Keratinocyte (primary cell): Measurements from ENCODE around the gene DENND6B. TPM values are rescaled to one million over a fixed set of nuclear protein-coding genes. Genes with fewer than 3 reads are reported as not detected.

Experiments
- DNase-seq: peaks from one replicate; pipeline ENCODE4 v3.0.0-alpha.2; 2011; ENCODE audit warnings: low read depth, missing footprints, low spot score
- FAIRE-seq: peaks from 2 replicates; lab custom pipeline; 2011; peaks lifted over from hg19 to GRCh38; lab: Jason Lieb, UNC
- H2AFZ ChIP-seq: 2 replicates; pipeline ENCODE4 v1.6.0; 2012; ENCODE audit warnings: low read length, control low read depth, inconsistent platforms; ENCODE audit not compliant: control insufficient read depth
- H3K27ac ChIP-seq: 2 replicates; pipeline ENCODE4 v1.5.1; 2011; ENCODE audit warnings: low read length; ENCODE audit not compliant: control insufficient read depth, insufficient read depth
- H3K27me3 ChIP-seq: 3 replicates; pipeline ENCODE4 v1.6.0; 2011; ENCODE audit warnings: low read length; ENCODE audit not compliant: control insufficient read depth, insufficient read depth; ENCODE audit errors: extremely low read depth
- H3K36me3 ChIP-seq, 2 experiments: 2 replicates in 1 of 2; 3 replicates in 1 of 2; pipeline ENCODE4 v1.5.1; 2011; ENCODE audit warnings: low read length in 2 of 2, mild to moderate bottlenecking in 1 of 2; ENCODE audit not compliant: control insufficient read depth in 2 of 2, insufficient read depth in 2 of 2; ENCODE audit errors: extremely low read depth in 1 of 2
- H3K4me1 ChIP-seq: 3 replicates; pipeline ENCODE4 v1.5.1; 2011; ENCODE audit warnings: low read length; ENCODE audit not compliant: control insufficient read depth, insufficient read depth; ENCODE audit errors: extremely low read depth
- H3K4me2 ChIP-seq: 3 replicates; pipeline ENCODE4 v1.6.0; 2011; ENCODE audit warnings: low read depth, low read length; ENCODE audit not compliant: control insufficient read depth, insufficient read depth; ENCODE audit errors: extremely low read depth
- H3K4me3 ChIP-seq, 3 experiments: fragments of 200-600 bp in 1 of 3; sonication (generic) in 1 of 3; 2 replicates in 2 of 3; 3 replicates in 1 of 3; pipeline ENCODE4 v1.5.1; 2011 to 2016; ENCODE audit warnings: low read length in 3 of 3, mild to moderate bottlenecking in 3 of 3, control low read depth in 2 of 3, inconsistent platforms in 1 of 3, low read depth in 1 of 3, mixed read lengths in 1 of 3, mixed run types in 1 of 3, moderate library complexity in 1 of 3; ENCODE audit not compliant: control insufficient read depth in 2 of 3, insufficient read depth in 2 of 3; ENCODE audit errors: extremely low read depth in 1 of 3
- H3K79me2 ChIP-seq: 2 replicates; pipeline ENCODE4 v1.6.0; 2012; ENCODE audit warnings: low read length; ENCODE audit not compliant: control insufficient read depth, insufficient read depth
- H3K9ac ChIP-seq: 3 replicates; pipeline ENCODE4 v1.6.0; 2011; ENCODE audit warnings: low read length; ENCODE audit not compliant: control insufficient read depth, insufficient read depth; ENCODE audit errors: extremely low read depth
- H3K9me1 ChIP-seq: 3 replicates; pipeline ENCODE4 v1.6.0; 2011; ENCODE audit warnings: low read length; ENCODE audit not compliant: control insufficient read depth, insufficient read depth; ENCODE audit errors: extremely low read depth
- H3K9me3 ChIP-seq: 2 replicates; pipeline ENCODE4 v1.5.1; 2012; ENCODE audit warnings: low read depth, low read length; ENCODE audit not compliant: control insufficient read depth
- H4K20me1 ChIP-seq: 3 replicates; pipeline ENCODE4 v1.6.0; 2011; ENCODE audit warnings: low read length; ENCODE audit not compliant: control insufficient read depth, insufficient read depth; ENCODE audit errors: extremely low read depth
- CTCF ChIP-seq, 3 experiments: IDR thresholded peaks in 1 of 3; conservative IDR thresholded peaks in 1 of 3; optimal IDR thresholded peaks in 1 of 3; 2 replicates in 2 of 3; 3 replicates in 1 of 3; pipeline versions ENCODE3 to v1.5.1; 2011; ENCODE audit warnings: low read length in 3 of 3, mild to moderate bottlenecking in 3 of 3, moderate library complexity in 2 of 3, control low read depth in 1 of 3, inconsistent platforms in 1 of 3; ENCODE audit not compliant: insufficient read depth in 2 of 3; ENCODE audit errors: extremely low read depth in 1 of 3
- EZH2 ChIP-seq: IDR thresholded peaks from one replicate; pipeline ENCODE4 v1.6.1; 2012; ENCODE audit warnings: inconsistent platforms, mild to moderate bottlenecking, low read length, moderate library complexity
- dilution Hi-C: fragments of 300-500 bp; cut with MboI; formaldehyde crosslinking; loops from one replicate; pipeline ENCODE4 v1.7.0; 2020; ENCODE audit warnings: low sequenced_read_pairs; ENCODE audit not compliant: extremely low pct_ligation_motif_present
- polyA plus RNA-seq, 5 experiments: library from polyadenylated mRNA; depleted of rRNA in 3 of 5; stranded (reverse) in 3 of 5; stranded (forward) in 1 of 5; unstranded in 1 of 5; fragments of >200 nt; gene quantifications; 1 replicate in 1 of 5; 2 replicates in 3 of 5; 3 replicates in 1 of 5; pipeline versions ENCODE4 v1.2.1 to v1.2.3, GENCODE V29; 2011 to 2012; ENCODE audit warnings: missing spikeins in 2 of 5, low read depth in 1 of 5, low replicate concordance in 1 of 5

DENND6B gene
- polyA plus RNA-seq, 1 donor (not counting 4 experiments of a cell fraction or from before 2014, with no cell fraction given), result 0.94 TPM

DNA sequence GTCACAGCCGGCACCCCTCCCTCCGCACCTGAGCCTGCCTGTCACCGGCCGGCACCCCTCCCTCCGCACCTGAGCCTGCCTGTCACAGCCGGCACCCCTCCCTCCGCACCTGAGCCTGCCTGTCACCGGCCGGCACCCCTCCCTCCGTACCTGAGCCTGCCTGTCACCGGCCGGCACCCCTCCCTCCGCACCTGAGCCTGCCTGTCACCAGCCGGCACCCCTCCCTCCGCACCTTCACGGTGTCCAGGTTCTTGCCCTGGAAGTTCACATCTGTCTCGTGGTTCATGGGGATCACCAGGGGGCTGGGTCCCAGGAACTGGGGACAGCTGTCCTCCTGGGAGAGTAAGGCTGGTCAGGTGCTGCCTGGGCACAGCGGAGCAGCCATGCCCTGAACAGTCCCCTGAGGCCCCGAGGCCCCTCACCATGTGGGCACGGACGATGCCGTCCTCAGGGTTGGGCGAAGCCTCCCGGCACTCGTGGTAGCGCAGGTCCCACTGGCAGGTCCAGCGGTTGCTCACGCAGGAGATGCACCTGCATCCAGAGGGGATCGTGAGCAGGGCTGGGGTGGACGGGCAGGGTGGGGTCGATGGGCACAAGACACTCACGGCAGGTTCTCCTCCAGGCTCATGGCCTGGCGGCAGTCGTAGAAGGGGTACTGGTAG lies 41.1 kb downstream of the DENND6B start:
- Histone ChIP-seq H3K27ac (no peak overlapping the region), H3K4me1 (peaks cover 18% of the 10 kb centered on the region), H4K20me1 (peaks cover 8% of the 10 kb centered on the region), H3K79me2 (peaks cover 44% of the 10 kb centered on the region), H3K9ac (no peak overlapping the region), H3K27me3 (no peaks in the 10 kb centered on the region), H3K9me3 (no peaks in the 10 kb centered on the region), H3K36me3 (peaks cover 32 to 37% of the 10 kb centered on the region in 2 experiments), H3K4me3 (no peak overlapping the region), H2AFZ (no peak overlapping the region), H3K4me2 (no peak overlapping the region), H3K9me1 (no peaks in the 10 kb centered on the region)
- no peak for FAIRE-seq
- no peak for DNase-seq
- no peak for TF ChIP-seq CTCF (optimal IDR thresholded peaks at IDR 0.05 in 1 of 3, IDR thresholded peaks at IDR 0.05 in 1 of 3, conservative IDR thresholded peaks at IDR 0.05 in 1 of 3; ENCODE audit: extremely low read depth in 1 of 3, insufficient read depth in 2 of 3, low read length in 3 of 3)
- no peak for TF ChIP-seq EZH2
- dilution Hi-C loops, result no loop called here

DNA sequence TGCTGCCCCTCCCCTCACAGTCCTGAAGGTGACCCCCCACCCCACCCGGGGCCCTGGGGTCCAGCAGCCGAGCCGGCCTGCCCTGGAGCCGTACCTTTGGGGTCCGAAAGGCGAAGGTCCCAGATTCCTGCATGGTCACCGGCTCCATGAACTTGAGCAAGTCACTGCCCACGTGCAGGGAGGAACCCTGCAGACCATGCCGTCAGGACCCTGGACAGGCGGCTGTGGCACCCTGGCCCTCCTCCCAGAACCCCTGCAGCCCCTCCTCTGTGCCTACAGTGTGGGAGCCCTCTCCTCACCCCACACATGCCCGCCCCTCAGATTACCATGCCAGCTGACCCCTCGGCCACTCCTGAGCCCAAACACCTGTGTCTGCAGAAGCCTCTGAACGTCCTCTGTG lies 42.3 kb downstream of the DENND6B start:
- H3K9me1 ChIP-seq, result no peaks in the 10 kb centered on the region
- TF ChIP-seq CTCF (optimal IDR thresholded peaks at IDR 0.05 in 1 of 3, IDR thresholded peaks at IDR 0.05 in 1 of 3, conservative IDR thresholded peaks at IDR 0.05 in 1 of 3; ENCODE audit: extremely low read depth in 1 of 3, insufficient read depth in 2 of 3, low read length in 3 of 3), result no peak
- TF ChIP-seq EZH2, result no peak
- H3K4me1 ChIP-seq, result peaks cover 18% of the 10 kb centered on the region
- H3K36me3 ChIP-seq, result peaks cover 31 to 34% of the 10 kb centered on the region in 2 experiments
- H3K27ac ChIP-seq, result no peak overlapping the region
- no peak for DNase-seq
- H3K79me2 ChIP-seq, result peaks cover 32% of the 10 kb centered on the region
- no peak overlapping the region for H3K9ac ChIP-seq
- H3K4me3 ChIP-seq, result no peak overlapping the region
- no peak overlapping the region for H2AFZ ChIP-seq
- no peak for FAIRE-seq
- no peaks in the 10 kb centered on the region for H3K9me3 ChIP-seq
- dilution Hi-C loops, result no loop called here
- H3K4me2 ChIP-seq, result no peak overlapping the region
- no peaks in the 10 kb centered on the region for H3K27me3 ChIP-seq
- H4K20me1 ChIP-seq, result peaks cover 8% of the 10 kb centered on the region
